Chondrocyte (in vitro differentiated cells): ENCODE measurements around the gene OCRL. TPM values are rescaled to one million over a fixed set of nuclear protein-coding genes. Genes with fewer than 3 reads are reported as not detected.

ENCODE experiments used
- DNase-seq: peaks from one replicate; pipeline ENCODE4 v3.0.0; 2021; ENCODE audit warnings: mixed read lengths, low spot score
- H3K27ac Mint-ChIP-seq: one replicate; pipeline ENCODE4 v1.8.0; 2021; ENCODE audit warnings: mild to moderate bottlenecking, moderate library complexity, mixed read lengths; ENCODE audit not compliant: unreplicated experiment
- H3K27me3 Mint-ChIP-seq: 2 replicates; pipeline ENCODE4 v1.8.0; 2021; ENCODE audit warnings: low read depth, mixed read lengths
- H3K36me3 Mint-ChIP-seq: 2 replicates; pipeline ENCODE4 v1.8.0; 2021; ENCODE audit warnings: low read depth, mixed read lengths
- H3K4me1 Mint-ChIP-seq: 2 replicates; pipeline ENCODE4 v1.8.0; 2021; ENCODE audit warnings: low read depth, mild to moderate bottlenecking, mixed read lengths
- H3K4me3 Mint-ChIP-seq: one replicate; pipeline ENCODE4 v1.8.0; 2021; ENCODE audit warnings: mild to moderate bottlenecking, moderate library complexity, mixed read lengths; ENCODE audit not compliant: unreplicated experiment
- H3K9me3 Mint-ChIP-seq: 2 replicates; pipeline ENCODE4 v1.8.0; 2021; ENCODE audit warnings: low read depth, mixed read lengths
- CTCF ChIP-seq: fragments of 200-600 bp; sonication (generic); IDR thresholded peaks from 2 replicates; pipeline ENCODE4 v1.5.0; 2021; ENCODE audit warnings: antibody characterized with exemption, mild to moderate bottlenecking, moderate library complexity
- total RNA-seq: library from RNA; stranded (reverse); gene quantifications from 3 replicates; pipeline ENCODE4 v1.2.1, GENCODE V29; 2021

OCRL gene
- total RNA-seq, 1 donor from 2014 or later, result 58.9 TPM

GRCh38 chrX:129496625-129497024 lies 43.4 kb upstream of the OCRL start:
- Mint-ChIP-seq H3K4me1 (peaks cover 19% of the 10 kb centered on the region), H3K9me3 (no peaks in the 10 kb centered on the region), H3K36me3 (peaks cover 25% of the 10 kb centered on the region), H3K4me3 (no peak overlapping the region), H3K27ac (peak overlapping the region; percentile 76), H3K27me3 (no peaks in the 10 kb centered on the region)
- no peak for DNase-seq
- TF ChIP-seq CTCF, result no peak

DNA sequence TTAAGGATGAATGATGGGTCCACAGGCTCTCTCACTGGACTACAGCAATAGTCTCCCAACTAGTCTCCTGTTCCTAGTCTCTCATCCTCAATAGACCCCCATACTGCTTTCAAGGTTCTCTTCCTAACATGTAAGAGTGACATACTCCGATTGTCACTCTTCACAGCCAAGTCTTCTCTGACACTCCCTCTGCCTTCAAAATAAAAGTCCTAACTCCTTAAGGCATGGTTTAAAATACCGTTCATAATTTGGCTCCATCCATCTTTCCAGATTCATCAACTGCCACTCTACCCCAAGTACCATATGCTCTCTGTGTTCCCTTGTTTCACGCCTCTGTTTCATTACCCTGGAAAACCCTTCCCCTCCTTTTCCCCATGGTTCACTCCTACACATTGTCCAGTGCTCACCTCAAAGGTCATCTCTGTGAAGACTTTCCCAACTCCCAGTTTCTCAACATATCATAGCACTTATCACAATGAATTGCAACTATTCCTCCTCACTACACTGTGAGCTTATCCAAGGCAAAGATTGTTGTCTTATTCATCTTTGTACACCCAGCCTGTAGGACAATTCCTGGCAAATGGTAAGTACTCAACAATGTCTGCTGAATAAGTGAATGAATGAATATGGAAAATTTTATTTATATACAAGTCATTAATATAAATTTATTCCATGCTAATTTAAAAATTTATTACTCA lies 42.8 kb upstream of the OCRL start:
- Mint-ChIP-seq H3K27ac (peak overlapping the region; percentile 25), H3K27me3 (no peaks in the 10 kb centered on the region), H3K9me3 (no peaks in the 10 kb centered on the region), H3K4me1 (peaks cover 19% of the 10 kb centered on the region), H3K36me3 (peaks cover 30% of the 10 kb centered on the region), H3K4me3 (no peak overlapping the region)
- TF ChIP-seq CTCF, result no peak
- no peak for DNase-seq

GRCh38 chrX:129510331-129510730 lies 29.7 kb upstream of the OCRL start:
- H3K4me3 Mint-ChIP-seq, result no peak overlapping the region
- peak overlapping the region; percentile 20 for H3K27ac Mint-ChIP-seq
- peaks cover 30% of the 10 kb centered on the region for H3K36me3 Mint-ChIP-seq

DNA sequence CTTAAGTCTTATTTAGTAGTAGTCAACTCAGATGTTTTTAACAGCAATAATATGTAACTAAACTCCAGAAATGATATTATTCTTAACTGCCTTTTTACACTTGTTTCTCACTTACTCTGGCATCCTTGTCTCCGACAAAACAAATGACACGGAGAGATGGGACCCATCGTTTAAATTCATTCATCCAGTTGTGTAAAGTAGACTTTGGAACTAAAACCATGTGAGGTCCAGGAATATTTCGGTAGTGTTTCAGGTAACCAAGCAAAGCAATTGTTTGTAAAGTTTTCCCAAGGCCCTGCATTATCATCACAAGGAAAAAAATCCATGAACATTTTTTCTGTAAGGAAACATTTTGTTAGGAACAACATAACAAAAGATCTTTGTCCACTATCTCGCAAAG lies 28.4 kb upstream of the OCRL start:
- Mint-ChIP-seq H3K9me3 (no peaks in the 10 kb centered on the region), H3K36me3 (peaks cover 29% of the 10 kb centered on the region), H3K4me3 (no peak overlapping the region), H3K27ac (no peak overlapping the region), H3K27me3 (no peaks in the 10 kb centered on the region), H3K4me1 (peaks cover 25% of the 10 kb centered on the region)
- DNase-seq, result no peak
- TF ChIP-seq CTCF, result no peak

More at GRCh38 chrX:129510331-129510730, 29.7 kb upstream of the OCRL start:
- no peak for TF ChIP-seq CTCF
- no peaks in the 10 kb centered on the region for H3K27me3 Mint-ChIP-seq
- no peak for DNase-seq
- H3K4me1 Mint-ChIP-seq, result peaks cover 26% of the 10 kb centered on the region
- no peaks in the 10 kb centered on the region for H3K9me3 Mint-ChIP-seq

GRCh38 chrX:129512409-129512808 lies 27.6 kb upstream of the OCRL start:
- Mint-ChIP-seq H3K4me3 (no peak overlapping the region), H3K4me1 (peaks cover 29% of the 10 kb centered on the region), H3K9me3 (no peaks in the 10 kb centered on the region), H3K36me3 (peaks cover 23% of the 10 kb centered on the region), H3K27ac (peak overlapping the region; percentile 30), H3K27me3 (no peaks in the 10 kb centered on the region)
- DNase-seq, result no peak
- TF ChIP-seq CTCF, result no peak
